BJ (cell line): Measurements from ENCODE around the gene COL20A1. TPM values are rescaled to one million over a fixed set of nuclear protein-coding genes. Genes with fewer than 3 reads are reported as not detected.

Experiments
- CTCF ChIA-PET: fragments of 350-600 bp; formaldehyde crosslinking; extraction: SDS; loops from one replicate; lab custom pipeline; 2021; ENCODE audit warnings: antibody characterized with exemption, inconsistent platforms; lab: Yijun Ruan, JAX
- POLR2A ChIA-PET: fragments of 300-600 bp; sonication (Branson Sonifier 250); formaldehyde crosslinking; extraction: SDS; loops from one replicate; lab custom pipeline; 2021; ENCODE audit warnings: antibody characterized with exemption; lab: Charles Lee
- DNase-seq: peaks from one replicate; pipeline ENCODE4 v3.0.0-alpha.2; 2011; ENCODE audit warnings: low read depth
- H3K27me3 ChIP-seq: 2 replicates; pipeline ENCODE4 v1.6.0; 2011; ENCODE audit warnings: low read length; ENCODE audit not compliant: control insufficient read depth, insufficient read depth
- H3K36me3 ChIP-seq: 2 replicates; pipeline ENCODE4 v1.5.1; 2011; ENCODE audit warnings: low read length; ENCODE audit not compliant: control insufficient read depth, insufficient read depth
- H3K4me3 ChIP-seq: 2 replicates; pipeline ENCODE4 v1.5.1; 2011; ENCODE audit warnings: low read depth, mild to moderate bottlenecking, control low read depth, low read length
- CTCF ChIP-seq: IDR thresholded peaks from 2 replicates; pipeline ENCODE4 v1.5.1; 2011; ENCODE audit warnings: low read depth, mild to moderate bottlenecking, control low read depth, inconsistent platforms, low read length, moderate library complexity; ENCODE audit not compliant: insufficient read depth
- polyA plus RNA-seq: library from polyadenylated mRNA; depleted of rRNA; stranded (reverse); fragments of >200 nt; gene quantifications from 2 replicates; pipeline ENCODE4 v1.2.3, GENCODE V29; 2011

Gene COL20A1
- polyA plus RNA-seq, 1 experiment: not detected

GRCh38 chr20:63253065-63253437 lies 39.9 kb upstream of the COL20A1 start:
- TF ChIP-seq CTCF: no peak
- no peak for DNase-seq
- H3K27me3 ChIP-seq: peaks cover 35% of the 10 kb centered on the region
- ChIA-PET CTCF (interaction anchor here (1.2 to 9.2 kb wide), 4 partner anchors 18 to 280 kb away, joined by 4 to 64 read pairs (median 5); no protein-coding TSS in a partner anchor), POLR2A (no interaction called here)
- no peak overlapping the region for H3K4me3 ChIP-seq
- no peaks in the 10 kb centered on the region for H3K36me3 ChIP-seq

- POLR2A ChIA-PET: no interaction called here
- no peak for DNase-seq
- Histone ChIP-seq H3K36me3 (no peaks in the 10 kb centered on the region), H3K4me3 (peak overlapping the region; percentile 3; the same call in 1 of the 2 replicates), H3K27me3 (peaks cover 40% of the 10 kb centered on the region)
- no peak for TF ChIP-seq CTCF
- CTCF ChIA-PET: interaction anchor here (1.2 to 9.2 kb wide), 4 partner anchors 19 to 281 kb away, joined by 4 to 64 read pairs (median 5); no protein-coding TSS in a partner anchor
Observed at GRCh38 chr20:63253438-63254231, 39.4 kb upstream of the COL20A1 start.

- DNase-seq: no peak
Observed at GRCh38 chr20:63254232-63254605, 38.8 kb upstream of the COL20A1 start, which contains the start of gene NKAIN4. TSS of gene NKAIN4 (minus strand) at chr20:63254463. CDS start at chr20:63254450, 13 bp downstream.

GRCh38 chr20:63254606-63255384 lies 38.2 kb upstream of the COL20A1 start:
- DNase-seq: no peak
- Histone ChIP-seq H3K4me3 (no peak overlapping the region), H3K27me3 (peaks cover 50% of the 10 kb centered on the region), H3K36me3 (no peaks in the 10 kb centered on the region)
- no peak for TF ChIP-seq CTCF
- CTCF ChIA-PET: interaction anchor here (0.7 to 2.0 kb wide), 4 partner anchors 9 to 199 kb away, joined by 3 to 5 read pairs (median 4); no protein-coding TSS in a partner anchor
- POLR2A ChIA-PET: no interaction called here

More at GRCh38 chr20:63254232-63254605, 38.8 kb upstream of the COL20A1 start, which contains the start of gene NKAIN4:
- TF ChIP-seq CTCF: no peak
- POLR2A ChIA-PET: no interaction called here
- Histone ChIP-seq H3K27me3 (peaks cover 45% of the 10 kb centered on the region), H3K36me3 (no peaks in the 10 kb centered on the region), H3K4me3 (peak within 1 kb of the TSS; percentile 3; the same call in 1 of the 2 replicates)
- CTCF ChIA-PET: interaction anchor here (1.3 to 9.2 kb wide), 3 partner anchors 8 to 282 kb away, joined by 4 to 64 read pairs (median 4); no protein-coding TSS in a partner anchor
